CD4-positive, alpha-beta T cell treated with Interferon alpha-2 for 1 hour (primary cell): ENCODE results near the gene TDRD10.

Experiments used
- DNase-seq, 2 donors: peaks; one replicate each; pipeline ENCODE4 v3.0.0-alpha.2; 2020 to 2022

TDRD10 gene

DNA sequence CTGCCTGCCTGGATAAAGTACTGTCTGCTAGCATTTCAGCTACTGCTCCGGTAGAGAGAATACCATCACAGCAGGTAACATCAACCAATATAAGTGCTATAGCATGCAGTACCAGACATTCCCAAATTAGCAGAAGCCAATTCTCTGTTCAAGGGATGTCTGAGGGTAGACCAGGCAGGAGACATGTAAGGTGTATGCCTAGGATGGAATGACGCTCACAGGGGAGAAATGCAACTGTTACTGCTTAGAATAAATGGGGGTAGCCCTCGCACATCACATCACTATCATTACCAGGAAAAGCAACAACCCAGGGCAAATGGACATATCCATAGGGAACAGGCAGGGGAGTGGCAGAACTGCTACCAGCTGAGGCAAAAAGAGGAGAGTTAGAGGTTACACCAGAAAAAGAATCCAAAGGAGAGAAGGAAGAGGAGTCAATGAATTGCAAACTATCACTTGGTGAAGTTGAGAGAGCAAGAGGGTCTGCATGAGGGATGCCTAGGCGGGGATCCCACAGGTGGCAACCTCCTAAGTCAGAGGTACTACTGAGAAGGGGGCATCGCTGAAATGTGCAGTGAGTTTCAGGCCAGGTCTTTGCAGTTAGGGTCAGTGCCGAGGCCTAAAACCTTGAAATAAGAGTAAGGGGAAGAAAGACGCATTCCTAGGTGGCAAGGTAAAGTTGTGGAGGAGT is 55.4 kb downstream of the TDRD10 start:
- no peak for DNase-seq

DNA sequence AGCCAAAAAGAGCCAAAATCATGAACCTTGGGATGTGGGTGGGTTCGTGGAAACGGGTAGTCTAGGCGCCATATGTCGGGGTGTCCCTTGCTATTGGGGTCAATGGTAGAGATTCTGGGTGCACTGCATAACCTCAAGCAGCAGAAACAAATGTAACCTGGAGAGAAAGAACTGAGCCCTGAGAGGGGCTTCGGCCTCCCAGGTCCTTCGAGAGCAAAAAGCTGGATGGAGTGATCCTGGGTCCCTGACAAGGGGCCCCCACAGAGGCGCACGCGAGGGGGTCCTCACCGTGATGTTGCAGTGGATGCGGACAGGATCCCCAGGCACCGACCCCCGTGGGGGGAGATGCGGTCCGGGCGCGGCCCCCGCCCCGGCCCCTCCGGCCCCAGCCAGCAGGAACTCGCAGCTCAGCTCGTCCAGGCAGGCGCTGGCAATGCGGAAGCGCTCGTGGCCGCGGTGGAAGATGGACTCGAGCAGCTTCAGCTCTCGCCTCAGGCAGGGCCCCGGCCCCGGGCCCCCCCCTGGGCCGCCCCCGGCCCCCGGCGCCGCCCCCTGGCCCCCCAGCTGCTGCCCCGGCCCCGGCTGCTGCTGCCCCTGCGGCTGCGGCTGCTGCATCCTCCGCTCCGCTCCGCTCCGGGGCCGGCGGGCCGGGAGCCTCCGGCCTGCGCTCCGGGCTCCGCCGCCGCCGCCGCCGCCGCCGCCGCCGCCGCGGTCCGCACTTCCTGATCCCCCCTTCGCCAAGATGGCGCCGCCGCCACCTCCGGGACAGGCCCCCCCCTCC is 56.1 kb downstream of the TDRD10 start, which contains the start of gene UBE2Q1:
UBE2Q1 (minus strand) TSS at position 724 of the 781 bp plus-strand sequence; CDS start at position 615, 109 bp downstream.
- peak in 1 of 2 donors; percentile 28 for DNase-seq

DNA sequence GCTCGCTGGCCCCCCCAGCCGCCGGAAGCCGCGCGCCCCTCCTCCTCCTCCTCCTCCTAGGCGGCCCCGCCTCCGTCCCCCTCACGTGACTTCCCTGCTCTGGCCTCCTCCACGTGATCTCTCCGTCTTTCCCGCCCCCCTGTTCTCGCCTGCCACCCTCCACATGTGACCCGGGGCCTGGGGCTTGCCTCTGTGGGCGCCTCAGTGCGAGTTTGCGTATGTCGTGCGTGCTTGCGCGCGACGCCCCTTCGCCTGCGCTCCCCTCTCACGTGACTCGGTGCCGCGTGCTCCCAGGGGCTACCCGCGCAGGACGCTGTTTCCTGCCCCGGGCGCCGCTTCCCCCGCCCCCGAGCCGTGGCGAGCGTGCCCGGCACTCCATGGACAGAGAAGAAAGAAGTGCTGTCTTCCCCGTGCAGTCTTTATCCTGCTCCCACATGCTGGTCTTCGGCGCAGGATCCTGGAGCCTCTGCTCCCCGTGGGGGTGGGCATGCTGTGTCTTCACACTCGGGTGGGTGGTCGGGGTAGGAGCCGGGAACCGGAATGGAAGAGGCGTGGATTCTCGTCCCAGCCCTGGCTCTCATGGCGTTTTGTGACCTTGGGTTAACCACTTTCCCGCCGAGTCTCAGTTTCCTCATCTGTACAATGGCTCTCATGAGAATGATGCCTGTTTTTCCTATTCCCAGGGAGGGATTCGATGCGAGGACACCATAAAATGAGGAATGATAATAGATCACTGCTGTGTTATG is 56.9 kb downstream of the TDRD10 start:
- DNase-seq, result peak; percentile 100

DNA sequence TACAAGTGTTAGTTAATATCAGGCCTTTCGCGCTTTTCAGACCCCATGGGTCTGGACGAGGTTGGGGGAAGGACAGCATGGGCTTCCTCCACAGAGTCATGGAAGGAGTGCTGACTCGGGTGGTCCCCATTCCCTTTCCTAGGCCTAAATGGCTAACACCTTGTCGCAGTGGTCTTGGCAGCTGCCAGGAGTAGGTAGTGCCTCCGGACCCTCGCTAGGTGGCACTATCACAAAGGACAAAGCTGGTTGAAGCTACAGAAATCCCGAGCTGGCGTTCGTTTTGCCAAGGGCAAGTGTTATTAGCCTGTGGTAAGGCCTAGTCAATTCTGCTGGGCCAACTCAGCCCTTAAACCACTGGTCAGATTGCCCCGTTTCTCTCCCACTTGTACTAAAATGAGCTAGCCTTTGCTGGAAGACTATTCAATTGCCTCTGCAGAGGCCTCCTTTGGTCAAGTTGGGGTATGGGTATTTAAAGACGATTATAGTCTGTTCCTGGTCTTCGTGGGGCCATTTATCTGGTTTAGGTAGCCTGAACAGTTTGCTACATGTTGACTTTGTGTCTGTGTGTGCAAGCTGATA is 57.5 kb downstream of the TDRD10 start:
- DNase-seq, result peak; percentile 85 to 89

DNA sequence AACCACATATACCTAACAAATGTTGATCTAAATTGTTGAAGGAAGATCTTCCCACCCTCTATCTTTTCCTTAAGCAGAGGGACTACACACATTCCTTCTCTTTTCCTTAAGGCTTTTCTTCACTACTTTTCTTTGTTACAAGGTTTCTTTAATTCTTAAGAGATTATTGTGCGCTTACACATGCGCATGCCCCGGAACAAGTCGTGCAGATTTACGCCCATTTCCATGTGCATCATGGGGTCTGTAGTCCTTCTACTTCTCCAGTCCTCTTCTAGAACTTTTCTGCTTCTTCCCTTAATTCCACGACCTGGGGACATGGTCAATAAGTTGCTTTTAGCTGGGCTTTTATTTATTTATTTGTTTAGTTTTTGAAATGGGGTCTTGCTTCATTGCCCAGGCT is 63.9 kb downstream of the TDRD10 start:
- DNase-seq, result no peak

DNA sequence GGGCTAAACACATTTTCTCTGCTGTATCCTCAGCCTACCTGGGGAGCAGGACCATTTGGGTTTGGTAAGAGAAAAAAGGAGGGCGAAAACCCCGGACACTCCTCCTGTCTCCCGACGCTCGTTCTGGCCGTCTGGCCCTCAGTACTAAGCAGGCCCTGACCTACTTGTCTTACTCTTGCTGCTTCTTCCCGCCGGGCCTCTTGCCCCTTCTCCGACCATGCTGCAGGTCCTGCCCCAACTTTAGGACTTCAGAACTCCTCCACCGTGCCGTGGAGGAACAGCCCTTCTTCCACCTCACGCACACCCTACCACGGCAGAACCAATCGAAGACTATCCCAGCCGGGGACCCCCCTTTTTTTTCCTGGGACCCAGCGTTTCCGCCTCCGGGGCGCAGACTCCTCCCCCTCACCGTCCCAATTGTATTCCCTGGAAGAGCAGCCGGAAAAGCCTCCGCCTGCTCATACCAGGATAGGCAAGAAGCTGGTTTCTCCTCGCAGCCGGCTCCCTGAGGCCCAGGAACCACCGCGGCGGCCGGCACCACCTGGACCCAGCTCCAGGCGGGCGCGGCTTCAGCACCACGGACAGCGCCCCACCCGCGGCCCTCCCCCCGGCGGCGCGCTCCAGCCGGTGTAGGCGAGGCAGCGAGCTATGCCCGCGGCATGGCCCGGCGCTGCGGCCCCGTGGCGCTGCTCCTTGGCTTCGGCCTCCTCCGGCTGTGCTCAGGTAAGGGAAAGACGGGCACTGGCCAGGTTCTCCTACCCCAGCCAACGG is 65.6 kb downstream of the TDRD10 start, which contains the start of gene CHRNB2:
CHRNB2 (plus strand) TSS at position 393 of the 771 bp plus-strand sequence; CDS start at position 660, 267 bp downstream.
- DNase-seq, result peak; percentile 44 to 75

DNA sequence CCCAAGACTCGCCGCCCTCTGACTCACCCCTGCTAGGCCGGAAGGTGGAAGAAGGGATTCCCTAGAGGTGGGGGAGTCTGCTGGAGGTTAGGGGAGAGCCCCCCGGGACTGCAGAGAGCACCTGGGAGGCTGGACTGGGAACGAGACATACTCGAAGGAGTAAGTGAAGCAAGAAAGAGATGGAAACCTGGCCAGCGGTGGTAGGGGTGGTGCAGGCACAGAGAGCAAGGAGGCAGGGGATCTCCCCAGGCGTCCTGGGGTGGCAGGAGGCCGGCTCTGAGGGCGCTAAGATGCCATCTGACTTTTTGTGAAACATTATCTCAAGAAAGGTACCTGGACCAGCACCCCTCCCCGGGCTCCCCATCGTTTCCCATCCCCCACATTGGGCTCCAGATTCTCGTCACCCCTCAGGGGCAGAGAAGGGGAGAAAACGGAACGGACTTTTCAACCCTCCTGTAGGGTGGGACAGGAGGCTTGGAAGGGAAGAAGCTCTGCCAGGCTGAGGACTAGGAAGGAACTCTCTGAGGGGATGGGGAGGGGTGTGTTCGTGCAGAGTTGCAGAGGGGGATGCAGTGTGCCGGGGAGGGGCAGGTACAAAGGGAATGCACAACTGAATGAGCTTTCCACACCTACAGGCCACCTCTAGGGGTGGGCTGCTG is 66.3 kb downstream of the TDRD10 start:
- no peak for DNase-seq

DNA sequence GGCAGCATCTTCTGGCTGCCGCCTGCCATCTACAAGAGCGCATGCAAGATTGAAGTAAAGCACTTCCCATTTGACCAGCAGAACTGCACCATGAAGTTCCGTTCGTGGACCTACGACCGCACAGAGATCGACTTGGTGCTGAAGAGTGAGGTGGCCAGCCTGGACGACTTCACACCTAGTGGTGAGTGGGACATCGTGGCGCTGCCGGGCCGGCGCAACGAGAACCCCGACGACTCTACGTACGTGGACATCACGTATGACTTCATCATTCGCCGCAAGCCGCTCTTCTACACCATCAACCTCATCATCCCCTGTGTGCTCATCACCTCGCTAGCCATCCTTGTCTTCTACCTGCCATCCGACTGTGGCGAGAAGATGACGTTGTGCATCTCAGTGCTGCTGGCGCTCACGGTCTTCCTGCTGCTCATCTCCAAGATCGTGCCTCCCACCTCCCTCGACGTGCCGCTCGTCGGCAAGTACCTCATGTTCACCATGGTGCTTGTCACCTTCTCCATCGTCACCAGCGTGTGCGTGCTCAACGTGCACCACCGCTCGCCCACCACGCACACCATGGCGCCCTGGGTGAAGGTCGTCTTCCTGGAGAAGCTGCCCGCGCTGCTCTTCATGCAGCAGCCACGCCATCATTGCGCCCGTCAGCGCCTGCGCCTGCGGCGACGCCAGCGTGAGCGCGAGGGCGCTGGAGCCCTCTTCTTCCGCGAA is 69.4 kb downstream of the TDRD10 start:
- DNase-seq, result no peak

DNA sequence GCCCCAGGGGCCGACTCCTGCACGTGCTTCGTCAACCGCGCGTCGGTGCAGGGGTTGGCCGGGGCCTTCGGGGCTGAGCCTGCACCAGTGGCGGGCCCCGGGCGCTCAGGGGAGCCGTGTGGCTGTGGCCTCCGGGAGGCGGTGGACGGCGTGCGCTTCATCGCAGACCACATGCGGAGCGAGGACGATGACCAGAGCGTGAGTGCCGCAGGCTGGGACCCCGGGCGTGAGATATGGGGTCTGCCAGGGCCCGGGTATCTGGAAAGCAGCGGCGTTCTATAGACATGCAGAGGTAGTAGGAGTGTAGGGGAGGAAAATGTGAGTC is 69.9 kb downstream of the TDRD10 start:
- DNase-seq, result no peak

DNA sequence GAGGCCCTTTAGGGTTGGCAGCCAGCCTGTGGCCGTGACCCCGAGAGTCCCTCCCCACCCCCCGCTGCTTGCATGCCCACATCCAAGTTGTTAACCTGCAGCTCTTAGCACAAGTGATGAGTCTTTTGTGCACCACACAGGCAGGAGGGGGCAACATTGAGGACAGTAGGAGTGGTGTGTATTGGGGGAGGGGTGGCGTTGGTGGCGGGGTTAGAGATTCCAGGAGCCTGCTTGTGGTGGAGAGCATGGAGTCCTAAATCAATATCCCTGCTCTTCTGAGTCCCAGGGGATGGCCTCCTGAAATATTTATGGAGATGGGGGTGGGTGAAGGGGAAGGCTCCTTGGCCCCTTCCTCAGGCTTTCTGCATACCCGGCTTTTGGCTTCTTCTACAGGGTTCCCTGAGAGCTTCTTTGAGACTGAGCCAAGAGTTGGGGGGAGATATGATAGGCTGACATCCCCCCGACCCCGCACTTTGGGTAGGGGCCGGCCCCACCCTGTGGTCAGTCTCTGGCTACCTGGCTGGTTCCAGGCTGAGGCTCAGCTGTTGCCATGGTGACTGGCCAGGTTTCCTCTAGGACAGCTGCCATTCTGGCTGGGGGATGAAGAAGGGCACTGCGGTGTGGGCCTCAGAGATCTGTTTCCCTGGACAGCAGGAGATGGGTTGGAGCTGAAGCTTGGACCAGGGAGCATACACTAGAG is 70.6 kb downstream of the TDRD10 start:
- DNase-seq, result no peak

DNA sequence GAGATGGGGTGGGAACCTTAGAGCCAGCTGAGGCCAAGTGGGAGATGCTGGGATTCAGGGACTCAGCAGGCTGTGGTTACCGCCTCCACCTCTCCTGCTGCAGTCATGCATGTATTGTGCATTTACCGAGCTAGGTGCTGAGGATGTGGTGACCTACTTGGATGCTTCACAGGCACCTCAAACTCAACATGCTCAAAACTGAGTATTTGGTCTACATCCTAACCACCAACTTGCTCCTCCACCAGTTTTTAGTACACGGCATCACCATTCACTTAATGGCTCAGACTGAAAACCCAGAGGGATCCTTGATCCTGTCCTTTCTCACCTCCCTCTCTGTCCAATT is 71.1 kb downstream of the TDRD10 start:
- no peak for DNase-seq

DNA sequence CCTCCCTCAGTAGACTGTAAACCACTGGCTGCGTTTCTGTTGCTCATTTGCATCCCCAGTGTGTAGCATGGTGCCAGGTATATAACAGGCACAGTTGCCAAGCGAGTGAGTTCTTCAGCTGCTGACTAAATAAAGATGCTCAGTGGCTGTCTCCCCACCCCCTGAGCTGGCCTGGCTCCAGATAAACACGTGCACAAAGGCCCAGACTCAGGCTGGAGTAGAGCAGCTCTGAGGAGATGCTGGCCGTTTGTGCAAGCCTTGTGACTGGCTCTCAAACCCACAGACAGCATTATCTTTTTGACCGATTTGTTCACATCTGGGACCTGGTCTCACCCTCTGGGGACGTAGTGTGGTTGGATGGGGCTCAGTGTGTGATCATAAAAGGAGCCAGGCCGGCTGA is 72.7 kb downstream of the TDRD10 start:
- DNase-seq, result no peak

DNA sequence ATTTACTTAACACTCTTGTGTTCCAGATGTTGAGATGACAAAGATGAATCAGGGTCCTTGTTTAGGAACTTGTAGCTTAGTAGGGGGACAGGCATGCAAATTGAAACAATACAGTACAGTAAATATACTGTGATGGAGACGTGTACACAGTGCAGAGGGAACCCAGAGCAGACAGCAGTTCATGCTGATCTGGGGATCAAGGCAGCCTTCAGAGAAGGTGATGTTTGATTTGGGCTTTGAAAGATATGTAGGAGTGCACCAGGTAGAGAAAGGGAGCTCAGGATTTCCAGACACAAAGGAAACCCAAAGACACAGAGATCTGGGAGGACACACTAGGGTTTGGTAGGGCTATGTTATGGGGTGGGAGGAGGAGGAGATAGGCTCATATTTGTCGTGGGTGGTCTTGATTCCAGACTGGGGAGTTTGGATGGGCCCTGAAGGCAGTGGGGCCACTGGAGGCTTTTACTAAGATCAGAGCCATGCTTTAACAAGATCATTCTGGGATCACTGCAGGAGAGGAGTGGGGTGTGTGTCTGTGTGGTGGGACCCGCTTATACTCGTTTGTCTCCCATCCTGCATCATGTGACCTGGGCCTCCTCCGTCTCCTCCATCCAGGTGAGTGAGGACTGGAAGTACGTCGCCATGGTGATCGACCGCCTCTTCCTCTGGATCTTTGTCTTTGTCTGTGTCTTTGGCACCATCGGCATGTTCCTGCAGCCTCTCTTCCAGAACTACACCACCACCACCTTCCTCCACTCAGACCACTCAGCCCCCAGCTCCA is 73.3 kb downstream of the TDRD10 start:
- DNase-seq, result no peak

DNA sequence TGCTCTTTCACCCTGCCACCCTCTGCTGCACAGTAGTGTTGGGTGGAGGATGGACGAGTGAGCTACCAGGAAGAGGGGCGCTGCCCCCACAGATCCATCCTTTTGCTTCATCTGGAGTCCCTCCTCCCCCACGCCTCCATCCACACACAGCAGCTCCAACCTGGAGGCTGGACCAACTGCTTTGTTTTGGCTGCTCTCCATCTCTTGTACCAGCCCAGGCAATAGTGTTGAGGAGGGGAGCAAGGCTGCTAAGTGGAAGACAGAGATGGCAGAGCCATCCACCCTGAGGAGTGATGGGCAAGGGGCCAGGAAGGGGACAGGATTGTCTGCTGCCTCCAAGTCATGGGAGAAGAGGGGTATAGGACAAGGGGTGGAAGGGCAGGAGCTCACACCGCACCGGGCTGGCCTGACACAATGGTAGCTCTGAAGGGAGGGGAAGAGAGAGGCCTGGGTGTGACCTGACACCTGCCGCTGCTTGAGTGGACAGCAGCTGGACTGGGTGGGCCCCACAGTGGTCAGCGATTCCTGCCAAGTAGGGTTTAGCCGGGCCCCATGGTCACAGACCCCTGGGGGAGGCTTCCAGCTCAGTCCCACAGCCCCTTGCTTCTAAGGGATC is 74.0 kb downstream of the TDRD10 start:
- DNase-seq, result no peak

DNA sequence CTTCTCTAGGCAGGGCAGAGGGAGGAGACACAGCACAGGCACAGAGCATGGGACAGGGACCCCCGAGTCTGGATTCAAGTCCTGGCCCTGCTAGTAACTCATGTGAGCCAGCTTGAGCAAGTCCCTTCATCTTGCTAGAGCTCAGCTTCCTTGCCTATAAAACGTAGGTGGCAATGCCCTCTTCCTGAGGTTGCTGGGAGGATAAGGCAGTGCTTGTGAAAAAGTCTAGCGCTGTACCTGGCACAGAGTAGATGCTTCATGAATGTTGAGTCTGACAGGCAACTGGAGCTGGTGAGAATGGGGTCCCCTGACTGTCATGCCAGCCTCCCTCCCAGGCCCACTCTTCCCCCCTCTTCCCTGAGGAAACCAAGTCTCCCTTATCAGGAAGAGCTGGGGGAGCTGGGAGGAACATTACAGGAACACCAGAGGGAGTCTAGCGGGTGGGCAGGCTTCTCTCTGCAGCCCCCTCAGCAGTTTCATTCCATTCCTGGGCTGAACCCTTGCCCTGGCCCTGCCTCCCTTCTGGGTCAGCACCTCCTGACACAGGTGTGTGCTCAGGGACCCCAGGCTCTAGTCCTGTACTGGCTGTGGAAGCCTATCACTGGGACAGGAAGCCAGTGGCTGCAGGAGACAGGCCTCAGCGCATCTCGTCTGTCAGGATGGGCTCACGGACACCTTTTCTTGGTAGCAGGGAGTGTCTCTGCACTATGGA is 75.5 kb downstream of the TDRD10 start:
- no peak for DNase-seq

DNA sequence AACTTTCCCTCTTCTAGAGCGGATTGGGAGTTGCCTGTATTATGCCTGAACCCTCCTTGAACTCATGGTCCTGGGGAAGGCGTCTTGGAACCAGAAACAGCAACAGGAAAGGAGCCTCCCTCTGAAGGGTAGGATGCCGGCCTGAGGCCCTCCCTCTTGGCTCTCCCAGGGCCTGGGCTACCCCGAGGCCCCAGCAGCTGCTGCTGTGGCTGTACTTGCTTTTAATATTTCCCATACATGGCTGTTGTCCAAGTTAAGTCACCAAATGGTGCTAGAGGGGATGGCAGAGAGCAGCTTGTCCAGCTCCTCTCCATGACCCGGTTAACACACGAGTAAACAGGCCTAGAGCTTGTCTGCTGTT is 76.0 kb downstream of the TDRD10 start:
- no peak for DNase-seq

DNA sequence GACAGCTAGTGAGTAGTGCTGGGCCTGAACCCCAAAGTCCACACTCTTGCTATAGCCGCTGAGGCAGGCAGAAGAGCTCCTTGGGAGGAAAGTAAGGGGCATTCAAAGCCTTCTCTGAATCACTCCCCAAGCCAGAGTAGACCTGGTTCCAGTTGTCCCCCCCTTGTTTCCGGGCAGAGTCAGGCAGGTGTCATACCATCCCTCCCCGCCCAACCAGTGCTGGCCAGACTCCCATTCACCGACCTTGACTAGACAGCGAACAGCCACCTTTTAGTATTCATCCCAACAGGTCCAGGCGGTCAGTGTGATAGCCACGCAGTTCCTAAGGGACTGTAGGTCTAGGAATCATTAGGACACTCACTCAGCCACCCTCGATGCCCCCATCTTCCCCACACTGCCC is 77.4 kb downstream of the TDRD10 start:
- DNase-seq, result no peak

DNA sequence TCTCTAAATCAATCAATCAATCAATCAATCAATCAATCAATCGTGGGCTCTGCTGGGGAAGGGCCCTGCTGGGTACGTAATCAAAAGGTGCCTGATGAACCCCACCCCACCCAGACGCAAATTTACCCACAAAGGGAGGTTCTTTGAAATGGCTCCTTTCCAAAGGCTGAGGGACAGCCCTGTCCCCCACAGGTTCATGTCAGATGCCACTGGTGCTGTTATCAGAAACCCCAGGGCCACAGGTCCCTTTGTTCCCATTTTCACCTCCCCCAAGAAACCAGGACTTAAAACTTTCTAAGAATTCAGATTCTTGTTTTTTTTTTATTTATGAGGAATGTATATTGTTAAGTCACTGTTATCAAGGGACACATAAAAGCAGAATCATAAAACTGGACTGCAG is 79.7 kb downstream of the TDRD10 start:
- DNase-seq, result no peak

DNA sequence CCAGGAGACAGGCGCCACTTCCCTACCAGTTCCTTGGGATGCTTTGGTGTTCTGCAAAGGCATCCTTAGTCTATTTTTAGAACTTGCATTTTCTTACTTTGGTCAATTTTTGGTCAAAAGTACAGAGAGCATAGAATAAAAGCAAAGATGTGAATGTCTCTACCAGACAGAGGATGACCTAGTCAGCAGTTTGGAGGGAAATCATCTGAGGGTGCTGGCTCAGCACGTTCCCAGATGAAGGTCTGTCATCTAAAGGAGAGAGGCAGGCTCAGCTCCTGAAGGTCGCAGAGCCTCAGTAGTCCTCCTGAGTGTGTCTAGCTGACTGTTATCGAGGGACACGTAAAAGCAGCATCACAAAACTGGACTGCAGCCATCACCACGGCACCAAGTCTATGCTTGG is 80.9 kb downstream of the TDRD10 start:
- no peak for DNase-seq
